ENCODE data around the gene RNASE13. TPM values are rescaled to one million over a fixed set of nuclear protein-coding genes. Genes with fewer than 3 reads are reported as not detected.

The RNASE13 gene
- polyA plus RNA-seq, 1 of the 3 experiments (the other 2 are of a cell fraction) = not detected

DNA sequence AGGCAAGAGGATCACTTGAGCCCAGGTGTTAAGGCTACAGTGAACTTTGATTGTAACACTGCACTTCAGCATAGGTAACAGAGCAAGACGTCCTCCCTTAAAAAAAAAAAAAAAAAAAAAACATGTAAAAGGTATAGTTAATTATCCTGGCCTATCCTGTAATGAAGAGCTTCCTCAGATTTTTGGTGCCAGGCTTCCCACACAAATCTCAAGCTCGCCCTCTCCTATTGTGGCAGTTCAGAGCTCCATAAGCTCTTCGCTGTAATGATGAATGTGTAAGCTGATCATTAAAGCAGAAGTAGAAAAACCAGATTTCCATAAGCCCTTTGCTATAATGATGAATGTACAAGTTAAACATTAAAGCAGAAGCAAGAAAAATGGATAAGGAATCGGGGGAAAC, 37.5 kb downstream of the RNASE13 start:
- ChIA-PET POLR2A (interaction anchor here (0.6 kb wide), 1 partner anchor 51 kb away, joined by 3 read pairs; no protein-coding TSS in a partner anchor), CTCF (interaction anchor here (0.7 to 8.8 kb wide), 8 partner anchors 14 to 557 kb away, joined by 3 to 54 read pairs (median 5); partner anchors contain the start of gene ARHGEF40)
- Histone ChIP-seq H3K4me1 (ENCODE audit: control insufficient read depth in 1 of 2, insufficient read depth in 2 of 2, low read depth in 1 of 2, low read length in 1 of 2) (no peaks in the 10 kb centered on the region; a peak in 1 of 4 replicates), H3K36me3 (replicated peaks in 1 of 2; ENCODE audit: control insufficient read depth in 1 of 2, insufficient read depth in 2 of 2, low read length in 1 of 2) (peaks cover 28 to 50% of the 10 kb centered on the region in 2 experiments), H2AFZ (ENCODE audit: low read depth) (no peak overlapping the region), H3K4me2 (no peak overlapping the region), H3K27ac (ENCODE audit: low read depth in 2 of 2, low read length in 1 of 2) (no peak overlapping the region), H3K9me3 (no peaks in the 10 kb centered on the region), H3K79me2 (ENCODE audit: insufficient read depth) (peaks cover 8% of the 10 kb centered on the region; the same call in 1 of the 2 replicates), H3K27me3 (ENCODE audit: insufficient read depth) (no peaks in the 10 kb centered on the region), H3K9me2 (no peaks in the 10 kb centered on the region), H3K4me3 (ENCODE audit: low read depth in 2 of 2, low read length in 1 of 2) (no peak overlapping the region), H3K9ac (no peak overlapping the region), H4K20me1 (ENCODE audit: insufficient read depth) (no peaks in the 10 kb centered on the region), H3F3A (replicated peaks; ENCODE audit: insufficient read depth) (peaks cover 9% of the 10 kb centered on the region)
- TF ChIP-seq RCOR1 (IDR thresholded peaks at IDR 0.05; ENCODE audit: low read length) (no peak), FOXJ3 (CRISPR knock-in tag; IDR thresholded peaks at IDR 0.05) (no peak)
- TF ChIP-seq, protein P1, sequence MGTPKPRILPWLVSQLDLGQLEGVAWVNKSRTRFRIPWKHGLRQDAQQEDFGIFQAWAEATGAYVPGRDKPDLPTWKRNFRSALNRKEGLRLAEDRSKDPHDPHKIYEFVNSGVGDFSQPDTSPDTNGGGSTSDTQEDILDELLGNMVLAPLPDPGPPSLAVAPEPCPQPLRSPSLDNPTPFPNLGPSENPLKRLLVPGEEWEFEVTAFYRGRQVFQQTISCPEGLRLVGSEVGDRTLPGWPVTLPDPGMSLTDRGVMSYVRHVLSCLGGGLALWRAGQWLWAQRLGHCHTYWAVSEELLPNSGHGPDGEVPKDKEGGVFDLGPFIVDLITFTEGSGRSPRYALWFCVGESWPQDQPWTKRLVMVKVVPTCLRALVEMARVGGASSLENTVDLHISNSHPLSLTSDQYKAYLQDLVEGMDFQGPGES (IDR thresholded peaks at IDR 0.05; ENCODE audit: low read depth, low read length) = no peak
- TF ChIP-seq, protein P2, sequence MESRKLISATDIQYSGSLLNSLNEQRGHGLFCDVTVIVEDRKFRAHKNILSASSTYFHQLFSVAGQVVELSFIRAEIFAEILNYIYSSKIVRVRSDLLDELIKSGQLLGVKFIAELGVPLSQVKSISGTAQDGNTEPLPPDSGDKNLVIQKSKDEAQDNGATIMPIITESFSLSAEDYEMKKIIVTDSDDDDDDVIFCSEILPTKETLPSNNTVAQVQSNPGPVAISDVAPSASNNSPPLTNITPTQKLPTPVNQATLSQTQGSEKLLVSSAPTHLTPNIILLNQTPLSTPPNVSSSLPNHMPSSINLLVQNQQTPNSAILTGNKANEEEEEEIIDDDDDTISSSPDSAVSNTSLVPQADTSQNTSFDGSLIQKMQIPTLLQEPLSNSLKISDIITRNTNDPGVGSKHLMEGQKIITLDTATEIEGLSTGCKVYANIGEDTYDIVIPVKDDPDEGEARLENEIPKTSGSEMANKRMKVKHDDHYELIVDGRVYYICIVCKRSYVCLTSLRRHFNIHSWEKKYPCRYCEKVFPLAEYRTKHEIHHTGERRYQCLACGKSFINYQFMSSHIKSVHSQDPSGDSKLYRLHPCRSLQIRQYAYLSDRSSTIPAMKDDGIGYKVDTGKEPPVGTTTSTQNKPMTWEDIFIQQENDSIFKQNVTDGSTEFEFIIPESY (IDR thresholded peaks at IDR 0.05; ENCODE audit: borderline replicate concordance, low read depth) = no peak
- TF ChIP-seq, protein P3, sequence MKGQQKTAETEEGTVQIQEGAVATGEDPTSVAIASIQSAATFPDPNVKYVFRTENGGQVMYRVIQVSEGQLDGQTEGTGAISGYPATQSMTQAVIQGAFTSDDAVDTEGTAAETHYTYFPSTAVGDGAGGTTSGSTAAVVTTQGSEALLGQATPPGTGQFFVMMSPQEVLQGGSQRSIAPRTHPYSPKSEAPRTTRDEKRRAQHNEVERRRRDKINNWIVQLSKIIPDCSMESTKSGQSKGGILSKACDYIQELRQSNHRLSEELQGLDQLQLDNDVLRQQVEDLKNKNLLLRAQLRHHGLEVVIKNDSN (IDR thresholded peaks at IDR 0.05; ENCODE audit: borderline replicate concordance, low read depth) = no peak
- DNase-seq = no peak
- 81% methylated on average over 4 of the region's 4 CpGs for WGBS (ENCODE audit: low lambda C conversion rate)

DNA sequence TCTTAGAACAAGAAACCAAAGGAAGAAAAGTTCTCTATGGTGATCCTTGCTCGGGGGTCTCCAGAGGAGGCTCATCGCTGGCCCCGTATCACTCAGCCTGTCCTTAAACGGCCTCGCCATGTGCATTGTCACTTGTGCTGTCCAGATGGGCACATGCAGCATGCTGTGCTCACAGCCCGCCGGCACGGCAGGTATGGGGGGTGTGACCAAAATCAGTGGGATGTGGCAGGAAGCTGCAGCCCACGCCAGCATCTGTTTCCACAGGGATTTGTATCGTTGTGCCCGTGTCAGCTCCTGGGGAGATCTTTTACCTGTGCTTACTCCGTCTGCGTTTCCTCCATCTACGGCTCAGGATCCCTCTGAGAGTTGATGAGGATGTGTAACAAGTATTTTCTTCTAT, 38.1 kb downstream of the RNASE13 start:
- Histone ChIP-seq H3F3A (replicated peaks; ENCODE audit: insufficient read depth) (peaks cover 9% of the 10 kb centered on the region), H3K9ac (no peak overlapping the region), H3K4me3 (ENCODE audit: low read depth in 2 of 2, low read length in 1 of 2) (no peak overlapping the region), H3K27me3 (ENCODE audit: insufficient read depth) (no peaks in the 10 kb centered on the region), H2AFZ (ENCODE audit: low read depth) (no peak overlapping the region), H3K36me3 (replicated peaks in 1 of 2; ENCODE audit: control insufficient read depth in 1 of 2, insufficient read depth in 2 of 2, low read length in 1 of 2) (peaks cover 34 to 54% of the 10 kb centered on the region in 2 experiments), H3K4me2 (no peak overlapping the region), H4K20me1 (ENCODE audit: insufficient read depth) (0 out of 2 replicates have a peak, but pooled peaks cover 5% of the 10 kb centered on the region), H3K79me2 (ENCODE audit: insufficient read depth) (peaks cover 14% of the 10 kb centered on the region; the same call in 1 of the 2 replicates), H3K9me3 (no peaks in the 10 kb centered on the region), H3K9me2 (no peaks in the 10 kb centered on the region), H3K4me1 (ENCODE audit: control insufficient read depth in 1 of 2, insufficient read depth in 2 of 2, low read depth in 1 of 2, low read length in 1 of 2) (peaks cover 3 to 5% of the 10 kb centered on the region in 2 experiments; a peak in 2 of 4 replicates), H3K27ac (ENCODE audit: low read depth in 2 of 2, low read length in 1 of 2) (no peak overlapping the region)
- ChIA-PET POLR2A (no interaction called here), CTCF (interaction anchor here (0.9 to 8.8 kb wide), 5 partner anchors 18 to 107 kb away, joined by 3 to 54 read pairs (median 19); no protein-coding TSS in a partner anchor)
- 96% methylated on average over 10 of the region's 14 CpGs for WGBS (ENCODE audit: low lambda C conversion rate)
- no peak for DNase-seq
- TF ChIP-seq YY1 (IDR thresholded peaks at IDR 0.05; ENCODE audit: low read depth) (no peak), RAD21 (IDR thresholded peaks at IDR 0.05; ENCODE audit: low read length) (no peak), FOSL2 (IDR thresholded peaks at IDR 0.05; ENCODE audit: borderline replicate concordance, low read depth) (no peak), GABPA (IDR thresholded peaks at IDR 0.05; ENCODE audit: low read depth) (no peak), NFIC (IDR thresholded peaks at IDR 0.05; ENCODE audit: borderline replicate concordance) (no peak), RXRA (IDR thresholded peaks at IDR 0.05; ENCODE audit: borderline replicate concordance, low read depth) (no peak), RCOR1 (IDR thresholded peaks at IDR 0.05; ENCODE audit: low read length) (no peak)
- TF ChIP-seq, protein P4, sequence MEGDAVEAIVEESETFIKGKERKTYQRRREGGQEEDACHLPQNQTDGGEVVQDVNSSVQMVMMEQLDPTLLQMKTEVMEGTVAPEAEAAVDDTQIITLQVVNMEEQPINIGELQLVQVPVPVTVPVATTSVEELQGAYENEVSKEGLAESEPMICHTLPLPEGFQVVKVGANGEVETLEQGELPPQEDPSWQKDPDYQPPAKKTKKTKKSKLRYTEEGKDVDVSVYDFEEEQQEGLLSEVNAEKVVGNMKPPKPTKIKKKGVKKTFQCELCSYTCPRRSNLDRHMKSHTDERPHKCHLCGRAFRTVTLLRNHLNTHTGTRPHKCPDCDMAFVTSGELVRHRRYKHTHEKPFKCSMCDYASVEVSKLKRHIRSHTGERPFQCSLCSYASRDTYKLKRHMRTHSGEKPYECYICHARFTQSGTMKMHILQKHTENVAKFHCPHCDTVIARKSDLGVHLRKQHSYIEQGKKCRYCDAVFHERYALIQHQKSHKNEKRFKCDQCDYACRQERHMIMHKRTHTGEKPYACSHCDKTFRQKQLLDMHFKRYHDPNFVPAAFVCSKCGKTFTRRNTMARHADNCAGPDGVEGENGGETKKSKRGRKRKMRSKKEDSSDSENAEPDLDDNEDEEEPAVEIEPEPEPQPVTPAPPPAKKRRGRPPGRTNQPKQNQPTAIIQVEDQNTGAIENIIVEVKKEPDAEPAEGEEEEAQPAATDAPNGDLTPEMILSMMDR (IDR thresholded peaks at IDR 0.05) = no peak
- TF ChIP-seq, protein P2 (IDR thresholded peaks at IDR 0.05; ENCODE audit: borderline replicate concordance, low read depth) = no peak
- TF ChIP-seq, protein P5, sequence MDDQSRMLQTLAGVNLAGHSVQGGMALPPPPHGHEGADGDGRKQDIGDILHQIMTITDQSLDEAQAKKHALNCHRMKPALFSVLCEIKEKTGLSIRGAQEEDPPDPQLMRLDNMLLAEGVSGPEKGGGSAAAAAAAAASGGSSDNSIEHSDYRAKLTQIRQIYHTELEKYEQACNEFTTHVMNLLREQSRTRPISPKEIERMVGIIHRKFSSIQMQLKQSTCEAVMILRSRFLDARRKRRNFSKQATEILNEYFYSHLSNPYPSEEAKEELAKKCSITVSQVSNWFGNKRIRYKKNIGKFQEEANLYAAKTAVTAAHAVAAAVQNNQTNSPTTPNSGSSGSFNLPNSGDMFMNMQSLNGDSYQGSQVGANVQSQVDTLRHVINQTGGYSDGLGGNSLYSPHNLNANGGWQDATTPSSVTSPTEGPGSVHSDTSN (IDR thresholded peaks at IDR 0.05) = no peak
